GM18502 (cell line): ENCODE data around the gene TREX2.

Experiments used
- ATAC-seq: cut with Tn5 transposase; IDR thresholded peaks from one replicate; pipeline ENCODE4 v1.9.1; 2021; ENCODE audit warnings: mild to moderate bottlenecking; ENCODE audit not compliant: unreplicated experiment, poor library complexity

The TREX2 gene

GRCh38 chrX:153445856-153446635 lies at the start of gene TREX2:
TREX2 (minus strand) TSS chrX:153446056; CDS start chrX:153445430, 626 bp downstream.
- ATAC-seq, result no peak

GRCh38 chrX:153495362-153495751 lies 49.5 kb upstream of the TREX2 start:
- no peak for ATAC-seq

GRCh38 chrX:153494541-153495361 lies 48.9 kb upstream of the TREX2 start, which contains the start of gene BGN:
BGN (plus strand) TSS chrX:153494980; CDS start chrX:153504632, 9,652 bp downstream.
- ATAC-seq, result no peak

- no peak for ATAC-seq
Measured at GRCh38 chrX:153494061-153494460, 48.2 kb upstream of the TREX2 start.

- ATAC-seq, result no peak
Measured at GRCh38 chrX:153493085-153493484, 47.2 kb upstream of the TREX2 start.

GRCh38 chrX:153492543-153492942 lies 46.7 kb upstream of the TREX2 start:
- ATAC-seq, result no peak

GRCh38 chrX:153491918-153492317 lies 46.1 kb upstream of the TREX2 start:
- no peak for ATAC-seq

- no peak for ATAC-seq
Measured at GRCh38 chrX:153491351-153491914, 45.6 kb upstream of the TREX2 start.

- ATAC-seq, result no peak
Measured at GRCh38 chrX:153490217-153490930, 44.5 kb upstream of the TREX2 start.

- no peak for ATAC-seq
Measured at GRCh38 chrX:153488231-153488914, 42.5 kb upstream of the TREX2 start.

GRCh38 chrX:153487590-153488071 lies 41.8 kb upstream of the TREX2 start:
- no peak for ATAC-seq

- ATAC-seq, result no peak
Measured at GRCh38 chrX:153486171-153486570, 40.3 kb upstream of the TREX2 start.

- ATAC-seq, result no peak
Measured at GRCh38 chrX:153485396-153486080, 39.7 kb upstream of the TREX2 start.

GRCh38 chrX:153482376-153483015 lies 36.6 kb upstream of the TREX2 start:
- ATAC-seq, result no peak

GRCh38 chrX:153481043-153481442 lies 35.2 kb upstream of the TREX2 start:
- ATAC-seq, result no peak

GRCh38 chrX:153478746-153479145 lies 32.9 kb upstream of the TREX2 start:
- ATAC-seq, result no peak

- no peak for ATAC-seq
Measured at GRCh38 chrX:153477901-153478300, 32.0 kb upstream of the TREX2 start.

GRCh38 chrX:153477364-153477857 lies 31.6 kb upstream of the TREX2 start:
- ATAC-seq, result no peak
